Measurements from ENCODE around the gene WWP2. TPM values are rescaled to one million over a fixed set of nuclear protein-coding genes. Genes with fewer than 3 reads are reported as not detected.

The WWP2 gene
- total and polyA plus RNA-seq, 2 donors (not counting 3 experiments of a cell fraction or from before 2014, with no cell fraction given): 17.9 to 44.9 TPM

DNA sequence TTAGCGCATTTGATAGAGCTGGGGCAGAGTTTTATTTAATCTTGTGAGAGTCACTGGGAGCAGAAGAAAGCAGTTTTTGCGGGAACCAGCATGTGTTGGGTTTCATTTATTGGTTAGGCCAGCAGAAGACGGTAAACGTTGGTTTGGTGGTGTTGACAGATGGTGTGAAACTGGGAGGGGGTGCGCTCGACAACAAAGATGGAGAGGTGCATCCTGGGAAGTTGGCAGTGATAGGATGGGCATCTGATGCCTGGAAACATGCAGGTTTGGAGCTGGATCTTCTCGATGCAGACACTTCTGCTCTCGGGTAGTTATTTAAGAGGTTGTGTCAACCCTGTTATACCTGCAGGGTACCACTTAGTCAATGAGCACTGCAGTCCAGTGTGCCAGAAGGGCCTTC is 164.1 kb downstream of the WWP2 start:
- ChIA-PET CTCF (interaction anchor here (12.4 kb wide), 1 partner anchor 130 kb away, joined by 320 read pairs; no protein-coding TSS in a partner anchor), POLR2A (no interaction called here)
- Histone ChIP-seq H2AFZ (ENCODE audit: low read depth, low read length) (no peak overlapping the region), H3K79me2 (ENCODE audit: control insufficient read depth, insufficient read depth, low read length) (no peaks in the 10 kb centered on the region), H3K9me1 (replicated peaks; ENCODE audit: control insufficient read depth, extremely low read depth, insufficient read depth, low read length) (no peaks in the 10 kb centered on the region), H3K9ac (replicated peaks; ENCODE audit: extremely low read depth, insufficient read depth, low read length) (no peak overlapping the region), H3K4me1 (ENCODE audit: control insufficient read depth, extremely low read depth, insufficient read depth, low read length) (peaks cover 8% of the 10 kb centered on the region), H3K27ac (ENCODE audit: insufficient read depth, low read depth, low read length) (no peak overlapping the region), H3K4me2 (ENCODE audit: insufficient read depth, low read length) (no peak overlapping the region), H3K36me3 (ENCODE audit: control insufficient read depth in 2 of 2, extremely low read depth in 1 of 2, insufficient read depth in 2 of 2, low read length in 2 of 2) (no peaks in the 10 kb centered on the region), H3K9me3 (replicated peaks; ENCODE audit: control insufficient read depth, insufficient read depth, low read length) (no peaks in the 10 kb centered on the region), H4K20me1 (replicated peaks; ENCODE audit: control insufficient read depth, extremely low read depth, insufficient read depth, low read length) (no peaks in the 10 kb centered on the region), H3K4me3 (replicated peaks in 1 of 3; ENCODE audit: insufficient read depth in 1 of 3, low read depth in 1 of 3, low read length in 3 of 3) (no peak overlapping the region), H3K27me3 (ENCODE audit: control insufficient read depth in 2 of 2, insufficient read depth in 2 of 2, low read length in 2 of 2) (no peaks in the 10 kb centered on the region)
- dilution Hi-C loops (cut with MboI; ENCODE audit: extremely low pct_ligation_motif_present, low sequenced_read_pairs) (no loop called here), intact Hi-C loops (cut with micrococcal nuclease) (no loop called here)
- no peak for FAIRE-seq
- BruUV-seq (replicated peaks): no TSS peak
- DNase-seq (ENCODE audit: low read depth, low spot score): no peak
- no peak for TF ChIP-seq FOS (IDR thresholded peaks at IDR 0.05; ENCODE audit: borderline replicate concordance, insufficient read depth, low read length)

DNA sequence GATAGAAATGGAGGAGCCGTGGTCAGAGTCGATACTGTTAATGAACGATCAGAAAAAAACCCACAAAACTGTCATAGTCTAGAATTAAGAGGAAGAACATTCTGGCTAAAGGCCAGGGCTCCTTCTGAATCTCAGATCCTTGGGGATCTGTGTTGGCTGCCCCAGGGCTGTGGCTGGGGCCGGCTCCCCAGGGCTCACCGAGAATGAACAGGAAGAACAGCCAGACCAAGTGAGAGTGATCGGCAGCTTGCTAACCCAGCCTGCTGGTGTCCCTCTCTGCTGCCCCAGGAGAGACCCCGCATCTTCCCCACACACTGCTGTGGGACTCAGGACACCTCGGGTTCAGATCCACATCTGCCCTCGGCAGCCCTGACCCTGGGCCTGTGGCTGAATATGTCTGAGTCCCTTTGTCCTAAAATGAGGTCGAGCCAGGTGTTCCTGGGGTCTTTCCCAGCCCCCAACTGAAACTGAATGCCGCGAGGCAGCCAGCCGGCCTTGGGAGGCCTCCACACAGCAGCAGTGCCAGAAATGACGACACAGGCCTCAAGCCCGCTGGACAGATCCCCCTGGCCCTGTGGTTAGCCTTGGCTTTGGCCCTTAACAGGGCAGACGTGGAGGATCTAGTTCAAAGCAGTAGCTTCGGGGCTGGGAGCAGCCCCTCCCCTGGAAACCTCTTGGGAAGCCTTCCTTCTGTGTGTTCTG is 165.1 kb downstream of the WWP2 start:
- H3K4me1 ChIP-seq (ENCODE audit: control insufficient read depth, extremely low read depth, insufficient read depth, low read length): peaks cover 8% of the 10 kb centered on the region
- H3K9me1 ChIP-seq (replicated peaks; ENCODE audit: control insufficient read depth, extremely low read depth, insufficient read depth, low read length): no peaks in the 10 kb centered on the region
- intact Hi-C loops (cut with micrococcal nuclease) (no loop called here), dilution Hi-C loops (cut with MboI; ENCODE audit: extremely low pct_ligation_motif_present, low sequenced_read_pairs) (no loop called here)
- H3K27ac ChIP-seq (ENCODE audit: insufficient read depth, low read depth, low read length): no peak overlapping the region
- ChIA-PET POLR2A (no interaction called here), CTCF (interaction anchor here (0.7 to 12.4 kb wide), 4 partner anchors 9 to 131 kb away, joined by 3 to 320 read pairs (median 18); no protein-coding TSS in a partner anchor)
- DNase-seq (ENCODE audit: low read depth, low spot score): no peak
- BruUV-seq (replicated peaks): no TSS peak
- H3K9ac ChIP-seq (replicated peaks; ENCODE audit: extremely low read depth, insufficient read depth, low read length): no peak overlapping the region
- peaks cover 0 to 6% of the 10 kb centered on the region in 2 experiments for H3K36me3 ChIP-seq (ENCODE audit: control insufficient read depth in 2 of 2, extremely low read depth in 1 of 2, insufficient read depth in 2 of 2, low read length in 2 of 2)
- no peak overlapping the region for H3K4me3 ChIP-seq (replicated peaks in 1 of 3; ENCODE audit: insufficient read depth in 1 of 3, low read depth in 1 of 3, low read length in 3 of 3)
- no peaks in the 10 kb centered on the region for H3K27me3 ChIP-seq (ENCODE audit: control insufficient read depth in 2 of 2, insufficient read depth in 2 of 2, low read length in 2 of 2)
- no peaks in the 10 kb centered on the region for H4K20me1 ChIP-seq (replicated peaks; ENCODE audit: control insufficient read depth, extremely low read depth, insufficient read depth, low read length)
- TF ChIP-seq EZH2 (IDR thresholded peaks at IDR 0.05; ENCODE audit: borderline replicate concordance, low read depth, low read length, severe bottlenecking) (no peak), JUN (IDR thresholded peaks at IDR 0.05; ENCODE audit: borderline replicate concordance, insufficient read depth, insufficient read length, low read depth) (no peak), MAX (IDR thresholded peaks at IDR 0.05; ENCODE audit: insufficient read depth, insufficient read length) (no peak), CTCF (IDR thresholded peaks at IDR 0.05; ENCODE audit: extremely low read depth in 1 of 2, insufficient read depth in 1 of 2, low read depth in 1 of 2, low read length in 2 of 2) (no peak), MYC (IDR thresholded peaks at IDR 0.05; ENCODE audit: low read depth, low read length) (no peak), GATA2 (IDR thresholded peaks at IDR 0.05; ENCODE audit: insufficient read depth, insufficient read length, low read depth, low read length) (no peak), FOS (IDR thresholded peaks at IDR 0.05; ENCODE audit: borderline replicate concordance, insufficient read depth, low read length) (no peak), POLR2A (IDR thresholded peaks at IDR 0.05; ENCODE audit: low read depth, low read length) (no peak), POLR2AphosphoS5 (IDR thresholded peaks at IDR 0.05; ENCODE audit: insufficient read depth, low read depth, low read length) (no peak)
- no peaks in the 10 kb centered on the region for H3K9me3 ChIP-seq (replicated peaks; ENCODE audit: control insufficient read depth, insufficient read depth, low read length)
- H3K4me2 ChIP-seq (ENCODE audit: insufficient read depth, low read length): no peak overlapping the region
- H2AFZ ChIP-seq (ENCODE audit: low read depth, low read length): no peak overlapping the region
- H3K79me2 ChIP-seq (ENCODE audit: control insufficient read depth, insufficient read depth, low read length): no peaks in the 10 kb centered on the region
- FAIRE-seq: no peak

Data from endothelial cell of umbilical vein (primary cell).